SH-SY5Y (cell line): ENCODE results near the gene HSPB6.

ENCODE experiments used
- GATA2 ChIP-seq: IDR thresholded peaks from 2 replicates; pipeline ENCODE4 v1.6.1; 2011; ENCODE audit warnings: mild to moderate bottlenecking, low read depth, low read length
- GATA3 ChIP-seq: IDR thresholded peaks from 2 replicates; pipeline ENCODE4 v1.6.1; 2011; ENCODE audit warnings: low read depth, mild to moderate bottlenecking, low read length, moderate library complexity

HSPB6 gene

DNA sequence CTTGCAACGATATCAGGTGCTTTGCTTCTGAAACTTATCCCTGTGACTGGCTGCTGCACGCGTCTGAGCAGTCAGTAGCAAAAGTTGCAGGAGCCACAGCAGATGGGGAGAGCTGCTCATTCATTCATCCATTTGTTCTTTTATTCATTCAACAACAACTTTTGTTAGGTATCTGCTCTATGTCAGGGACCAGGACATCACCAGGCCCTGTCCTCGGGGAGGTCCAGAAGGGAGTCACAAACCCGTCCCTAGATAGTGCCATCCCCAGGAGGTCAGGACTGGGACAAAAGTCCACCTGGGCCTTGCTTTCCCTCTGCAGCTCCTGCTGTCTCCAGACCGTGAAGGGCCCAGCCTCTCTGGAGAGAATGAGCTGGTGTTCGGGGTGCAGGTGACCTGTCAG is 21.1 kb upstream of the HSPB6 start:
- no peak for TF ChIP-seq GATA3
- TF ChIP-seq GATA2 = no peak

DNA sequence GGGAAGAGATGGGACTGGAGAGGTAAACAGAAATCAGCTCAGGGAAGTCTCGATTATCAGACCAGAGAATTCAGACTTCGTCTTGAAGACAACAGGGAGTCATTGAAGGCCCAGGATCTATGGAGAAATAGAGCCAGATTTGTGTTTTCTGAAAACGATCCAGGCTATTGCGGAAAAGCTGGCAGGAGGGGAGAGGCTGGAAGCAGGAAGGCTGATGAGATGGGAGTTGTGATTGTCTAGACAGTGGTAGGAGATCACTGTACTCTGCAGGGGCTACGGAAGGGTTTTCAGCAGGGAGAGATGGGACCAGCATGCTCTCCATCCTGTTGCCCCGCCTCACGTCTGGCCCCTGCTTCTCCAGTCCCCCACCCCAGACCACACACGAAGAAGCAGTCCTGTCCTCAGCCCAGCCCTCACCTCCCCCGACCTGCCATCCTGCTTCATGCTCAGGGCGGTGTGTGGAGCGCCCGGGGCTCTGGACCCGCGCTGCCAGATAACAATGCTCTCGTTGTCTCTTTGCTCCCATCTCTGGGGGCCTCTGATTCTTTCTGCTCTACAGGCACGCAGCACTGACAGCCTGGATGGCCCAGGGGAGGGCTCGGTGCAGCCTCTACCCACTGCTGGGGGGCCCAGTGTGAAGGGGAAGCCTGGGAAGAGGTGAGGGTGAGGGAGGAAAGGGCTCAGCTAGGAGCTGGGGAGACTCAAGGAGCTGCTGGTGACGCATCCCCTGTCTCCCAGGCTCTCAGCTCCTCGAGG is 20.4 kb upstream of the HSPB6 start:
- TF ChIP-seq GATA3 (no peak), GATA2 (no peak)

DNA sequence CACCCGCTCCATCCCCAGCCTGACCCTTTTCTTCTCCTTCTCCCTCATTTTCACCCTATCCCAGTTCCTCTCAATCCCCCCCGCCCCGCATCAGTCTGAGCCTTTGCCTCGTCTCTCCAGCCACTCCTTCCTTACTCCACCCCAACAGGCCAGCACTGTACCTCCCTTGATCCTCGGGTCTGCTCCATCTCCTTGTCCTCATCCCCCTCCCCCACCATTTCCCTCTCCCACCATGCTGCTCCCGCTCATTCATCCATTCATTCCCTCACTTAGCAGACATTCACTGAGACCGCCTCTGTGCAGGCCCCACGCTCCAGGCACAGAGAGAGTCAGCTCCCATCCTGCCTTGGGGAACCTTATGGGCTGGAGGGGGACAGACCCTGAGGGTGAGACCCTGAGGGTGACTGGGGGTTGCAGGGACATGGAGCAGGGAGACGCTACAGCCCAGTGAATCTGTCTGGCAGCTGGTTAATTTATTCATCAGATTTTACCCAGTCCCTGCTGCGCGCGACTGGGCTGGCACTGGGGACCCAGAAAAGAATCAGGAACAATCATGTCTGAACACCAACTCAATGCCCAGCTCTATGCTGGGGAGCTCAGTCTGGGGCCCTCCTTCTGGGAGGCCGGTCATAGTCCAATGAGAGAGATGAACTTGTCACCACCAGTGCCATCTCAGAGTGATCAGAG is 19.4 kb upstream of the HSPB6 start:
- TF ChIP-seq GATA2 (no peak), GATA3 (no peak)

DNA sequence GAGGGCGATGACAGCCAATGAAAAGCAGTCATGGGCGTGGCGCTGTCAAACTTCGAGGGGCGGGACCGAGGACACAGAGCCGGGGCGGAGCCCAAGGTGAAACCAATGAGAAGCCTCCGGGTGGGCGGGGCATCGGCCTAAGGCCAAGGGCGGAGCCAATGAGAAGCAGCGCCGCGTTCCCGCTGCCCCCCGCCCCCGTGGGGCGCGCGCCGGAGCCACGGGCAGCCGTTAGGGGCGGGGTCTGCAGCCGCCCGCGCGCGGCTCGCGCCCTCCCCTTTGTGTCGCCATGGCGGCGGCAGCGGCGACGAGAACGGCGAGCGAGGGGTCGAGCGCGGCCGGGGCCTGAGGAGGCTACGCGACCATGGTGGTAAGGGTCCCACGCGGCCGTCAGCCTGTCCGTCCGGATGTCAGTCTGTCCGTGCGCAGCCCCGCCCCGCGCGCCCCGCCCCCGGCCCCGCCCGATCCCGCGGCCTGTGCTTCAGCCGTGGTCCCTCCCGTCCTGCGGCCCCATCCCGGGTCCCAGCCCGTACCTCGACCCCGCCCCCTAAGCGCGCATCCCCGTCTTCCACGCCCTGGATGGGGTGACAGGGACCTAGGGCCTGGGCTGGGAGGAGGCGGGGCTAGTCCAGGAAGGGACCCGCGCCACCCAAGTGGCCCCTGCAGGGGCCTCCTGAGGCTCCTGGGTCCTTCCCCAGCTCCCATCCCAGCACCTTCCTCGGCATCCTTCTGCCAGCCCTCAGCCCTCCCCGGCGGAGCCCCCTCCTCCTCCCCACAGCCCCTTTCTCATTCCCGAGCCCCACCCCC is 18.7 kb upstream of the HSPB6 start, which contains the start of gene ARHGAP33:
ARHGAP33 (plus strand) TSS at position 267 of the 804 bp plus-strand sequence; CDS start at position 362, 95 bp downstream.
- TF ChIP-seq GATA2 = no peak
- TF ChIP-seq GATA3 = no peak

DNA sequence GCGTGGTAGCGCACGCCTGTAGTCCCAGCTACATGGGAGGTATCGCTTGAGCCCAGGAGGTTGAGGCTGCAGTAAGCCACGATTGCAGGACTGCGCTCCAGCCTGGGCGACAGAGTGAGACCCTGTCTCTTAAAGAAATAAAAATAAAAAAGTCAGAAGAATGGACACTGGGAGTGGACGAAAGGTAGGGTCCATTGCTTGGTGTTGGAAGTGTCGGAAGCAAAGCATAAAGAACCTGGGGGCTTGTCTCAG is 18.1 kb upstream of the HSPB6 start:
- TF ChIP-seq GATA3 (no peak), GATA2 (no peak)

DNA sequence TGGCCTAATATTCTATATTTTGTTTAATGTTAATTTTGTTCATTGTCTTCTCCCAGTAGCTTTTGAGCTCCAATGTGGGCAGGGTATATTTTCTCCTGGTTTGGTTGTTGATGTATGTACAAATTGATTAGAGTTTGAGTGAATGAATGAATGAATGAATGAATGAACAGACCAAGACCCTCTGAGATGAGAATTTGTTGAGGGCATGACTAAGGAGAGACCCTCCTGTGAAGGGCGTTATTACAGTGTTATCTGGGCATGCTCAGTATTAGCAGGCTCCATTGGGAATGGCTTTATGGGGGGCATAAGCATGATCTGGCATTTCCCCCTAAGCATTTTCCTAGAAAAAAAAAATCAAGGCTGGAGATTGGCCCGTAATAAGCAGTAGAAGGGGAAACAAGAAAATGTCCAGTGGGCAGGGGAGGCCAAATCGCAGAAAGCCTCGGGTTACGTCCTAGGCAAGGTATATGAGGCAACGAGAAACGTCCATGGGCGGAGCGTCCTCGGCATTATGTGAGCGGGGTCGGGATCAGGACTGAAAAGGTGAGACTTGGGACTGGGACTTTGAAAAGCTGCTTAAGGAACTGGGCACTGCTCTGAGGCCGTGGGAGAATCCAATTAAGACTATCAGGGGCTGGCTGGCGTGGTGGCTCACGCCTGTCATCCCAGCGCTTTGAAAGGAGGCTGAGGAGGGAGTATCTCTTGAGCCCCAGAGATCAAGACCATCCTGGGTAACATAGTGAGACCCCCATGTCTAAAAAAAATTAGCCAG is 17.6 kb upstream of the HSPB6 start:
- TF ChIP-seq GATA3 (no peak), GATA2 (no peak)

DNA sequence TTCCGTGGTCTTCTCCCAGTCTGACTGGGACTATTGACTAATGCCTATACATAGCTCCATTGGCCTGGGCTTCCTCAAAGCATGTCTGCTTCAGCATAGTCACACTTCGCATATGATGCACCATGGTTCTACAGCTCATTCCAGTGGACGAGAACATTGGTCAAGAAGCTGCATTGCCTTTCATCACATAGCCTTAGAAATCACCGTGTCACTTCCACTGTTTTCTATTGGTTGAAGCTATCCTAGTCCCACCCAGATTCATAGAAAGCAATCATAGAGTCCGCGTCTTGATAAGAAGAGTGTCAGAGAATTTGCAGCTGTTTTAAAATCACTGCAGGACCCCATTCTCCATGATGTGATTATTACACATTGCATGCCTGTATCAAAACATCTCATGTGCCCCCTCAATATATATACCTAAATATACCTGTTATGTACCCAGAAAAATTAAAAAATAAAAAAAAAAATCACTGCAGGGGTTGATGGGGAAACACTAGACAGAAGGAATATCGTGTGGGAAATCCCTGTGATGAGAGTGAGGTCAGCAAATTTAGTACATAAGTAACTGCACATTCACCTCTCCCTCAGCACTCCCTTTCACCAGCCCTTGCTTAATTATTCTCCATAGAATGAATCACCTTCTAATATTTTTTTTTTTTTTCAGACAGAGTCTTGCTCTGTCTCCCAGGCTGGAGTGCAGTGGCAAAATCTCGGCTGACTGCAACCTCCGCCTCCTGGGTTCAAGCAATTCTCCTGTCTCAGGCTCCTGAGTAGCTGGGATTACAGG is 16.4 kb upstream of the HSPB6 start:
- TF ChIP-seq GATA2 (no peak), GATA3 (no peak)

DNA sequence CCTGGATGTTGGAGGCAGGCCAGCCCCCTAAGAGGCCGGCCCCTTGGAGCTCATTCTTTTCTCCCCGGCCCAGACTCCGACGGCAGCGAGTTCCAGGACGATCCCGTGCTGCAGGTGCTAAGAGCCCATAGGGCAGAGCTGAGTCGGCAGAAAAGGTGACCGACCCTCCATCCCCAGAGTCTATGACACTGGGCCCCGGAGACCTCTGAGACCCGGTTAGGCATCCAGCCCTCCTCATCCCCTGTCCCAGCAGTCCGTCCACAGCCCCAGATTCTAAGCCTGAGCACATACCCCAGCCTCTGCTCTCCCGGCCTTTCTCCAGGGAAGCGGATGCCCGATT is 11.2 kb upstream of the HSPB6 start:
- no peak for TF ChIP-seq GATA2
- no peak for TF ChIP-seq GATA3

DNA sequence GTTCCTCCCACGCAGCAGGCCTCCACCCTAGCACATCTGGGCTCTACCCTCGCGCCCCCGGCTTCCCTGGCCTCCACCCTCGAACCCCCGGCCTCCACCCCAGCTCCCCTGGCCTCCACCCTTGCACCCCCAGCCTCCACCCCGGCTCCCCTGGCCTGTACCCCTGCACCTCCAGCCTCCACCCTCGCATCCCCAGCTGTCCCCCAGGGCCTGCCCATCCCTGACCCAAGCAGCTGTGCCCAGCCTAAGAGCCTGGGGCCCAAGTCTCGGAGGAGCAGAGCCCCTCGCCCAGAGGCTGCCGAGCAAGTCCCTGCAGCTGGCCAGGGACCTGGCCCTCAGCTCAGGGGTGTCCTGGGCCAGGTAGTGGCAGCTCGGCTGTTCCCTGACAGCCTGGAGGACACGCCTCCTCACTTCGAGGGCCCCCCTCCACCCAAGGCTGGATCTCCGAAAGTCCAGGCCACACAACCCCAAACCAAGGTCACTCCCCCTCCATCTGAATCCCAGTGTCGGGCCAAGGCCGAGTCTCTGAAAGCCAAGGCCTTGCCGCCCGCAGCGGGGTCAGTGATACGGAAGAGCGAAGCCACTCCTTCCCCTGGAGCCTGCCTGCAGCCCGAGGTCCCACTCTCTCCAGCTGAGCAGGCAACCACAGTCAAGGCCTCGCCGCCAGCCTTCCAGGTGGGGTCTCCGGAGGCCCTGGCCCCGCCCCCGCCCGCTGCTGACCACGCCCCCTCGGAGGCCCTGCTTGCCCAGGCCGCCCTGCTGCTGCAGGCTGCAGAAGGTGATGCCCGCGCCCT is 10.7 kb upstream of the HSPB6 start:
- TF ChIP-seq GATA3 = no peak
- no peak for TF ChIP-seq GATA2

DNA sequence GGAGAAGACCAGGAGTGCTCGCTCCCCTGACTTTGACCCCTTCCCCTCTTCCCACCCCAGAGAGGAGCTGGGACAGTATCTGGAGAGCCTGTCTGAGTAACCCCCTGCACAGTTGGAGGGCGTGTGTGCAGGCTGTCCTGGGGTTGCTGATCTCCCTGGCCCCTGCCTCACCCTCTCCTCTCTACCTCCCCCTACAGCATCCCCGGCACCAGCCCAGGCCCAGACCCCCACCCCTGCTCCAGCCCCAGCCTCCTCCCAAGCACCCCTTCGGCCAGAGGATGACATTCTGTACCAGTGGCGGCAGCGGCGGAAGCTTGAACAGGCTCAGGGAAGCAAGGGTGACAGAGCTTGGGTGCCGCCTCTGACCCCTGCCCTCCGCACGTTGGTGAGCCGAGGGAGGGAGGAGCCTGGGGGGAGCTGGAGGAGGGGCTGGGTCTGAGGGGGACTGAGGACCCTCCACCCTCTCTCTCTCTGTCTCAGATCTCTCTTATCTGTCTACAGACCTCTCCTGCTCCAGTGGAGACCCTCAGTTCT is 9.8 kb upstream of the HSPB6 start:
- TF ChIP-seq GATA2 = no peak
- TF ChIP-seq GATA3 = no peak

DNA sequence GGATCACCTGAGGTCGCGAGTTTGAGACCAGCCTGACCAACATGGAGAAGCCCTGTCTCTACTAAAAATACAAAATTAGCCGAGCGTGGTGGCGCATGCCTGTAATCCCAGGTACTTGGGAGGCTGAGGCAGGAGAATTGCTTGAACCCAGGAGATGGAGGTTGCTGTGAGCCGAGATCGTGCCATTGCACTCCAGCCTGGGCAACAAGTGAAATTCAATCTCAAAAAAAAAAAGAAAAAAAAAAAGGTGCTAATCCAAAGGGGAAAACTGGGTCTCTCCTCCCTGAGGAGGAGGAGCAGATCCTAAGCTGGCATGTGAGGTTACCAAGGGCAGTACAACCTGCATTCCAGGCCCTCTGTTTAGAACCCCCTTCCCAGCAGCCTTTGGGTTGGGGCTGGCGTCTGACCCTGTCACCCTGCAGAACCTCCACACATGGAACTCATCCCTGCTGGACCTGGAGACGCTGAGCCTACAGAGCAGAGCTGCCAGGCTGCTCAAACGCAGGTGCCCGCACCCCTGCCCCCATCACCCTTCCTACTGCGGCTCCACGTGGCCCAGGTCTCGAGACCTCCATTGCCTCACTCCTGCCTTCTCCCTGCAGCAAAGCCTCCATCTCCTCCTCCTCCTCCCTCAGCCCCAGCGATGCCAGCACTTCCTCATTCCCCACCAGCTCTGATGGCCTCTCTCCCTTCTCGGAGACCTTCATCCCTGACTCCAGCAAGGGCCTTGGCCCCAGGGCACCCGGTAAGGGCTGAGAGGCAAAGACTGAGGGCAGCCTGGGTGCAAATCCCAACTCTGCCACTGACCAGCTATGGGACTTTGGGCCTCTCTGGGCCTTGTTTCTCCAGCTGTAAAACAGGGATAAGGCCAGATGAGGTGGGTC is 7.8 kb upstream of the HSPB6 start:
- TF ChIP-seq GATA2 (no peak), GATA3 (no peak)
